ENCODE data around the gene PARD3B. TPM values are rescaled to one million over a fixed set of nuclear protein-coding genes. Genes with fewer than 3 reads are reported as not detected.

PARD3B gene
- total RNA-seq, 1 experiment from 2014 or later: 3.6 TPM

DNA sequence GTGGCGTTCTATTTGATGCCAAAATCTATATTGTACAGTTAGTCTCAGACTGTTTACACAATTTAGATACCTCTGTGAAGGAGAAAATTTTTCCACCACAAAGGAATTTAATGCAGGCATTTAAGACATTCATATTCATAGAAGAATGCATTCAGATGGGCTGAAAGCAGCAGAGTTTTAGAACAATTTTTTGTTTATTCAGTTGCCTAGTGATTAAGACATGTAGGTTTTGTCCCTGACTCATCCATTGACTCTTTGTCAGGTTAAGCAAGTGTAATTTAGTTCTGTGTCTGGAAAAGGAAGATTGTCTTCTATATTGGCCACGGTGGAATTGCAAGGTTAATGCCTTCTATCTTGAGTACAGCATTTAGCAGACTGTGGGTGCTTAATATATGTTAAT, 515.0 kb downstream of the PARD3B start:
- DNase-seq (ENCODE audit: low read depth, low spot score): no peak
- CTCF ChIA-PET: no interaction called here
- in situ Hi-C loops (cut with HindIII; ENCODE audit: low pct_unique_long_range_greater_than_20kb, low sequenced_read_pairs): no loop called here

DNA sequence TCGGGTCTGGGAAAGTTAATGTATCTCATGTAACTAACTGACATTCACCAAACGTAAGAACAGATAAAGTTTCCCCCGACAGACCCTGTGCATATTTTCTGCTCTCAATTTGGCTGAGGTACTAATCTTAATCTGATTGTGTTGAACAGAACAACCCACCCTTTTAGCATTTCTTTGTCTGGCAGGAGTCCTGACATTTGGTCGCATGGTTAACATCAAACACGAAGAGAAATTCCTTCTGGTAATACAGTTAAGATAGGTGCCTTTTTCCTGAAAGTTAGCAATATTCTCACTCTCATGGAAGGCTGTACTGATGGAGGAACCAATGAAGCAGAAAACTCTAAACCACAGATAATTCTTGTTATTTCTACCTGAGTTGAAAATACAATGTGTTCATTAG, 520.8 kb downstream of the PARD3B start:
- no peak overlapping the region for H3K4me3 ChIP-seq (ENCODE audit: low read depth in 2 of 2, low read length in 2 of 2)
- POLR2A ChIA-PET: no interaction called here
- H3K4me1 ChIP-seq (ENCODE audit: control insufficient read depth, insufficient read depth, low read length): no peaks in the 10 kb centered on the region
- intact Hi-C loops (cut with micrococcal nuclease; ENCODE audit: unreplicated experiment) (no loop called here), in situ Hi-C loops (cut with HindIII; ENCODE audit: low pct_unique_long_range_greater_than_20kb, low sequenced_read_pairs) (no loop called here)
- ATAC-seq (no peak), DNase-seq (ENCODE audit: low read depth, low spot score) (no peak)
- no TSS peak for BruUV-seq (replicated peaks)
- H3K36me3 ChIP-seq (ENCODE audit: control insufficient read depth, insufficient read depth, low read length): no peaks in the 10 kb centered on the region
- CTCF ChIA-PET: no interaction called here
- TF ChIP-seq POLR2AphosphoS5 (IDR thresholded peaks at IDR 0.05; ENCODE audit: low read depth, low read length): no peak
- TF ChIP-seq REST (IDR thresholded peaks at IDR 0.05; ENCODE audit: insufficient read depth in 1 of 2, low read depth in 2 of 2, low read length in 1 of 2): no peak
- no peaks in the 10 kb centered on the region for H3K27me3 ChIP-seq (ENCODE audit: control insufficient read depth, insufficient read depth, low read length)
- no peaks in the 10 kb centered on the region for H3K9me3 ChIP-seq (ENCODE audit: control insufficient read depth, insufficient read depth, low read depth, low read length)
- no peak overlapping the region for H3K27ac ChIP-seq (ENCODE audit: low read length)

More for the DNA sequence above, 515.0 kb downstream of the PARD3B start:
- POLR2A ChIA-PET: no interaction called here
- Histone ChIP-seq H3K27ac (ENCODE audit: low read length) (no peak overlapping the region), H3K27me3 (ENCODE audit: control insufficient read depth, insufficient read depth, low read length) (no peaks in the 10 kb centered on the region), H3K4me1 (ENCODE audit: control insufficient read depth, insufficient read depth, low read length) (peaks cover 6% of the 10 kb centered on the region), H3K4me3 (ENCODE audit: low read depth in 2 of 2, low read length in 2 of 2) (no peak overlapping the region), H3K36me3 (ENCODE audit: control insufficient read depth, insufficient read depth, low read length) (no peaks in the 10 kb centered on the region), H3K9me3 (ENCODE audit: control insufficient read depth, insufficient read depth, low read depth, low read length) (0 out of 2 replicates have a peak, but pooled peaks cover 3% of the 10 kb centered on the region)
- intact Hi-C loops (cut with micrococcal nuclease; ENCODE audit: unreplicated experiment): no loop called here
- TF ChIP-seq SIN3A (IDR thresholded peaks at IDR 0.05; ENCODE audit: borderline replicate concordance, insufficient read depth, low read depth, low read length) (no peak), POLR2AphosphoS5 (IDR thresholded peaks at IDR 0.05; ENCODE audit: low read depth, low read length) (no peak), TCF7L2 (IDR thresholded peaks at IDR 0.05; ENCODE audit: low read depth, low read length) (no peak), REST (IDR thresholded peaks at IDR 0.05; ENCODE audit: insufficient read depth in 1 of 2, low read depth in 2 of 2, low read length in 1 of 2) (no peak)
- TF ChIP-seq, protein P1, sequence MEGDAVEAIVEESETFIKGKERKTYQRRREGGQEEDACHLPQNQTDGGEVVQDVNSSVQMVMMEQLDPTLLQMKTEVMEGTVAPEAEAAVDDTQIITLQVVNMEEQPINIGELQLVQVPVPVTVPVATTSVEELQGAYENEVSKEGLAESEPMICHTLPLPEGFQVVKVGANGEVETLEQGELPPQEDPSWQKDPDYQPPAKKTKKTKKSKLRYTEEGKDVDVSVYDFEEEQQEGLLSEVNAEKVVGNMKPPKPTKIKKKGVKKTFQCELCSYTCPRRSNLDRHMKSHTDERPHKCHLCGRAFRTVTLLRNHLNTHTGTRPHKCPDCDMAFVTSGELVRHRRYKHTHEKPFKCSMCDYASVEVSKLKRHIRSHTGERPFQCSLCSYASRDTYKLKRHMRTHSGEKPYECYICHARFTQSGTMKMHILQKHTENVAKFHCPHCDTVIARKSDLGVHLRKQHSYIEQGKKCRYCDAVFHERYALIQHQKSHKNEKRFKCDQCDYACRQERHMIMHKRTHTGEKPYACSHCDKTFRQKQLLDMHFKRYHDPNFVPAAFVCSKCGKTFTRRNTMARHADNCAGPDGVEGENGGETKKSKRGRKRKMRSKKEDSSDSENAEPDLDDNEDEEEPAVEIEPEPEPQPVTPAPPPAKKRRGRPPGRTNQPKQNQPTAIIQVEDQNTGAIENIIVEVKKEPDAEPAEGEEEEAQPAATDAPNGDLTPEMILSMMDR (IDR thresholded peaks at IDR 0.05): no peak
- ATAC-seq: no peak
- no TSS peak for BruUV-seq (replicated peaks)

Measured in Panc1 (cell line).